Measurements from ENCODE around the gene FHIT. TPM values are rescaled to one million over a fixed set of nuclear protein-coding genes. Genes with fewer than 3 reads are reported as not detected.

FHIT gene
- total and polyA plus RNA-seq, 8 donors = 1.8 to 10.6 (median 7.1) TPM

DNA sequence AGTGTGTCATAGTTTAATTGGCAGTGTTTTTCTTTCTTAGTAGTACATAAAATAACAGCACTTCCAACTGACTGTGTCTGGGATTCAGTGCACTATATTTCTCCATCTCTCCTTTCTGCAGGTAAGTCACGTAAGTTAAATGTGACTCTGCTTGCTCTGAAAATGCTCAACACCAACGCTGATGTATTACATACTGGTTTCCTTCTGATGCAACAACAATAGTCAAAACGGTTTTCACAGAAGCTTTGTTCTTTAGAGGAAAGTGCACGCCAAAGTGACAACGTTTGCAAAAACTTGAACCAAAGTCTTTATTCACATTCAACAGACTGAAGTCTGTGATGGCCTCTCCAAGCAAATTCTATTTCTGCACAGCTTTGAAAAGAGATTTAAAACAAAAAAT is 1494.3 kb downstream of the FHIT start:
- H3K4me3 ChIP-seq = no peak overlapping the region
- TF ChIP-seq POLR2A (IDR thresholded peaks at IDR 0.05) (no peak), EP300 (IDR thresholded peaks at IDR 0.05) (no peak), POLR2AphosphoS5 (IDR thresholded peaks at IDR 0.05) (no peak)
- TF ChIP-seq, protein P1, sequence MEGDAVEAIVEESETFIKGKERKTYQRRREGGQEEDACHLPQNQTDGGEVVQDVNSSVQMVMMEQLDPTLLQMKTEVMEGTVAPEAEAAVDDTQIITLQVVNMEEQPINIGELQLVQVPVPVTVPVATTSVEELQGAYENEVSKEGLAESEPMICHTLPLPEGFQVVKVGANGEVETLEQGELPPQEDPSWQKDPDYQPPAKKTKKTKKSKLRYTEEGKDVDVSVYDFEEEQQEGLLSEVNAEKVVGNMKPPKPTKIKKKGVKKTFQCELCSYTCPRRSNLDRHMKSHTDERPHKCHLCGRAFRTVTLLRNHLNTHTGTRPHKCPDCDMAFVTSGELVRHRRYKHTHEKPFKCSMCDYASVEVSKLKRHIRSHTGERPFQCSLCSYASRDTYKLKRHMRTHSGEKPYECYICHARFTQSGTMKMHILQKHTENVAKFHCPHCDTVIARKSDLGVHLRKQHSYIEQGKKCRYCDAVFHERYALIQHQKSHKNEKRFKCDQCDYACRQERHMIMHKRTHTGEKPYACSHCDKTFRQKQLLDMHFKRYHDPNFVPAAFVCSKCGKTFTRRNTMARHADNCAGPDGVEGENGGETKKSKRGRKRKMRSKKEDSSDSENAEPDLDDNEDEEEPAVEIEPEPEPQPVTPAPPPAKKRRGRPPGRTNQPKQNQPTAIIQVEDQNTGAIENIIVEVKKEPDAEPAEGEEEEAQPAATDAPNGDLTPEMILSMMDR (IDR thresholded peaks at IDR 0.05) = no peak
- peaks cover 0 to 10% (median 7%) of the 10 kb centered on the region in 4 donors for H3K4me1 ChIP-seq
- H3K9me3 ChIP-seq = no peaks in the 10 kb centered on the region
- intact Hi-C loops (cut with DNase I; ENCODE audit: low total_unique reads) = no loop called here
- no peaks in the 10 kb centered on the region for H3K36me3 ChIP-seq
- no peak for DNase-seq
- no peaks in the 10 kb centered on the region for H3K27me3 ChIP-seq
- 75 to 85% (median 78%) methylated on average over 5 of the region's 5 CpGs for WGBS, 5 donors
- no peak overlapping the region for H3K27ac ChIP-seq

DNA sequence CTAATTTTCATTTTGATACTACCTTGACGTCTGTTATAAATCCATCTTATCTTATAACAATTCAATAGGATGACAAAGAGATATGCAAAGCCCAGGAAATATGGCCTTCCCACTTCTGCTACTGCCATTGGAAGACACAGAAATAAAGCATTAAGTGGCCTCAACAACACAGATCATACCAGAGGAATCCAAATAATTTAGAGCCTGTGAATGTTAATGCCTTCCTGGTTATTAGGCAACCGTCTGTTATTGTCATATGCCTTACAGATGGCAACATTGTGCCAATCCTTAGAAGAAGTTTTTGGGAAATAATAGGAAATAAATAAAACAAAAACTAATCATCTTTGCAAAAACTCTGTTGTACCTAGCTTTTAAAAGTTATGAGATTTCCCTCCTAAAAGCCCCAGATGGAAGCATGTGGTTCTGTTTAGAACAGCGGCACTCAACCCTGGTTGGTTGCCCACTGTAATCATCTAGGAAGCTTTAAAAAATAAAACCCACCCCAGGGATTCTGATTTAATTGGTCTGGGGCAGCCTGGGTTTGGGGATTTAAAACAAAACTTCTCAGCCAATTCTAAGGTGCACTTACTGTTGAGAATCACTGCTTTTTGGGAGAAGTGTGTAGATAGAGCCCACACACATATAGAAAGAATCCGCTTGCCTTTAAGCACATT is 1496.7 kb downstream of the FHIT start:
- WGBS, 5 donors = 84 to 89% (median 87%) methylated on average over 4 of the region's 4 CpGs
- intact Hi-C loops (cut with DNase I; ENCODE audit: low total_unique reads) = no loop called here

DNA sequence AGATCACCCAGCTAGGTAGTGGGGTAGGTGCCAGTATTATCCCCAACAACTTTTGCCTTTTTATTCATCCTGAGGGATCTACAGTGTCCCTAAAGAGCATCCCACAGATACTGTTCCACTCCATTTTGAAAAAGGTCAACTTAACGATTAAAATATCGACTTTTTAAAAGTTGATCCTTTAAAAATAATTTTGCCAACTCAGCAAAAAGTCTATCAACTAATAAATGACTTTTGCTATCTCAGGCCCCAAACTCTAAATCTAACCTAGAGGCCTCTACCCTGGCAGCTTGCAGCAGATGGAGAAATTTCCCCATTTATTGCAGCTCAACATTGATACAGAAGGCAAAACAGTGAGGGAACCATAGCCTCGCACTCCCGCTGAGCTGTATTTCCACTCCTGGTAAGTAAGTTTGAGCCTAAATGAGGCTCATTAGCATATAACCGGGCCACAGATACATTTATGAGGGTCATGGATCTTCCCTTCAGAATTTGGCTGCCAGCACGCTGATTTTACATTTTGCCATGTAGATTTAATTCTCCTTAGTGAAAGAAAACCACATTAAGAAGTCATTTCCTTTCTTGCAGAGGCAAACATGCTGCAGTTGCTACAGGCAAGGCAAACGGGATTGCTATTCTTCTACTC is 1497.3 kb downstream of the FHIT start:
- WGBS, 5 donors = 81 to 93% (median 91%) methylated on average over 7 of the region's 7 CpGs
- intact Hi-C loops (cut with DNase I; ENCODE audit: low total_unique reads) = no loop called here
- Histone ChIP-seq H3K4me1 (peaks cover 0 to 8% (median 3%) of the 10 kb centered on the region in 4 donors), H3K4me3 (no peak overlapping the region), H3K9me3 (no peaks in the 10 kb centered on the region), H3K27ac (no peak overlapping the region), H3K27me3 (no peaks in the 10 kb centered on the region), H3K36me3 (no peaks in the 10 kb centered on the region)
- DNase-seq = no peak
- TF ChIP-seq POLR2AphosphoS5 (IDR thresholded peaks at IDR 0.05) (no peak), EP300 (IDR thresholded peaks at IDR 0.05) (no peak), POLR2A (IDR thresholded peaks at IDR 0.05) (no peak)
- TF ChIP-seq, protein P1 (IDR thresholded peaks at IDR 0.05) = no peak

More for the DNA sequence above, 1496.7 kb downstream of the FHIT start:
- Histone ChIP-seq H3K36me3 (no peaks in the 10 kb centered on the region), H3K4me3 (no peak overlapping the region), H3K27me3 (no peaks in the 10 kb centered on the region), H3K4me1 (peaks cover 0 to 7% (median 6%) of the 10 kb centered on the region in 4 donors), H3K9me3 (no peaks in the 10 kb centered on the region), H3K27ac (no peak overlapping the region)
- TF ChIP-seq EP300 (IDR thresholded peaks at IDR 0.05) (no peak), POLR2AphosphoS5 (IDR thresholded peaks at IDR 0.05) (no peak), POLR2A (IDR thresholded peaks at IDR 0.05) (no peak)
- TF ChIP-seq, protein P1 (IDR thresholded peaks at IDR 0.05) = no peak
- DNase-seq = no peak

DNA sequence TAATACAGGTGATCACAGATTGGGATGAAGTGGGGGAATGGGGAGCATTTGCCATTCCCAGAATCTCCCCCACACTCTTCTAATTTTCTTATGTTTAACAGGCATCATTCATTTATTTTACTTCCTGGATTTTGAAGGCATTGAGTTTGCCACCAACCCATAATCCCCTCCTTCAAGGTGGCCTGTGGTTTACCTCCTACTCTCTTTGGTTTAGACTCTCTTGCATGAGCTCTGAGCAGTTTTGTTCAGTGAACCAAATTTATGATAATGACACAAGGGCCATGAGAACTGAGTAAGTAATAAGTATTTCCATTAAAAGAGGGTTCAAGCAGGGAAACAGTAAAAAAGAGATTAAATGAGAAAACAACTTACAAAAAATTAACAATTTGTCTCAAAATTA is 1498.3 kb downstream of the FHIT start:
- intact Hi-C loops (cut with DNase I; ENCODE audit: low total_unique reads) = no loop called here
- no peak for DNase-seq
- Histone ChIP-seq H3K4me3 (no peak overlapping the region), H3K36me3 (no peaks in the 10 kb centered on the region), H3K27me3 (no peaks in the 10 kb centered on the region), H3K27ac (no peak overlapping the region), H3K9me3 (no peaks in the 10 kb centered on the region), H3K4me1 (peaks cover 0 to 11% (median 3%) of the 10 kb centered on the region in 4 donors)
- TF ChIP-seq EP300 (IDR thresholded peaks at IDR 0.05) (no peak), POLR2A (IDR thresholded peaks at IDR 0.05) (no peak), POLR2AphosphoS5 (IDR thresholded peaks at IDR 0.05) (no peak)
- TF ChIP-seq, protein P1 (IDR thresholded peaks at IDR 0.05) = no peak
